CMK (cell line): ENCODE data around the gene EEFSEC.

Experiments
- DNase-seq: peaks from one replicate; pipeline ENCODE4 v3.0.0-alpha.2; 2010; ENCODE audit warnings: low read depth

The EEFSEC gene

DNA sequence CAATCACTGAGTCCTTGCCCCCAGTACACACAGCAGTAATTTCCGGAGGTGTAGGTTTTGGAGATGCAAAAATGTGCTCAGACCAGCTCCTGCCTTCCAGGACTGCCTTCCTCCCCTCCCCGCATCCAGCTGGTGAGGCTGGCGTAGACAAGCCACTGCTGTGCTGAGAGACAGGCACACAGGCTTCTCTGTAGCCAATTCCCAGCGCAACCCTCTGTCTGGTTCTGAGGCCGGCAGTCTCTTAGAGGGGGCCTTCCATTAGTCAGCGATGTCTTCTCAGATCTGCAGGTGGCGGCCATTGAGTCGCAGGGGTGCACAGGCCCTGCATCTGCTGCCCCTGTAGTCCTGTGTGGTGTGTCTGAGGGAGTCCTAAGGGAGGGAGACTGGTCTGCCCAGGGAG, 199.0 kb downstream of the EEFSEC start:
- no peak for DNase-seq

GRCh38 chr3:128353361-128353965, 200.2 kb downstream of the EEFSEC start:
- no peak for DNase-seq

GRCh38 chr3:128353991-128354687, 200.9 kb downstream of the EEFSEC start:
- no peak for DNase-seq

DNA sequence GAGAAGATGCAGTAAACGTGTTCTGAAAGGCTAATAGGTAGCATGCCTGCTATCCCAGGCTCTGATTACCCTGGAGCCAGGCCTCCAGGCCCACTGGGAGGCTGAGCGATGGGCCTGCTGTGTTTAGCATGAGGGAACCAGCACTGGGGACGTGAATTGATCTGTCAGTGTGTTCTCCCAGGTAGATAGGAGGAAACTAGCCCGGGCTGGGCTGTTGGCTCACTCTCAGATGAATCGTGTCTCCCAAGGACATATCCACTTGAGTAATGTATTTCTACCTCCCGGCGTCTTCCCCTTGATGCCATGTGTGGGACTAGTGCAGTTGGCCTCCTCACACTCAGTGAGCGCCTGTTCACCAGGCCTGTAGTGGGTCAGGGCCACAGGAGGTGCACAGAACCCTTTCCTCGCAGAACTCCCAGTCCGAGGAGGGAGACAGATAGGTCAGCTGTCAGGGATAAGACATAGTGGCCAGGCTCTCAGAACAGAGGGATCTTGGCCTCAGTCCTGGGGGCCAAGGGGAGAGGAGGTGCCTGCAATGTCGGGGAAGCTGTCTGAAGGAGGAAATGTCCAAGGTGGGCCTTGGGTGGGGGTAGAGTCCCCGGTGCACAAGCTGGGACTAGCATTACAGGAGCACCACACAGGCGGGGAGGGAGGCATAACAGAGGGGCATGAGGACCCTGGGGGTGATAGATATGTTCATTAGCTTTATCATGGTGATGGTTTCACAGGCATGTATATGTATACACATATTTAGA, 201.7 kb downstream of the EEFSEC start:
- DNase-seq, result no peak

- no peak for DNase-seq
These were observed 202.2 kb downstream of the EEFSEC start for GRCh38 chr3:128355543-128355919.

GRCh38 chr3:128356822-128357221, 203.5 kb downstream of the EEFSEC start:
- no peak for DNase-seq

DNA sequence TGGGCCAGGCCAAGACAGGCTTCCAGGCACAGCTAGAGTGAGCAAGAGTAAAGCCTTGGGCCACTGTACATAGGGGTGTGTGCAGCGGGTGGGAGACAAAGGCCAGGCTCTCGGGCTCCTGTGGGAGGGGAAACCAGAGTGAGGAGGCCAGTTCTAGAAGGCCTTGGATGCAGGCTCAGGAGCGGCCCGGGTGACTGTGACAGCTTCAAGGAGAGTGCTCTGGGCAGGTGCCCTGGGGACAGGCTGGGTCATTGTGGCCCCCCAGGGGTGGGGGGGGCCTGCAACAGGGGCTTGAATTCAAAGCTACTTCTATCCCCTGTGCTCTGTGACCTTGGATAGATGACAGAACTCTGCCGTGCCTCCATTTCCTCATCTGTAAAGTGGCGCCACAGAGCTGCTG, 204.3 kb downstream of the EEFSEC start:
- DNase-seq, result no peak

GRCh38 chr3:128358156-128358895, 205.0 kb downstream of the EEFSEC start:
- no peak for DNase-seq

- no peak for DNase-seq
These were observed 205.9 kb downstream of the EEFSEC start for GRCh38 chr3:128359060-128359664.

- no peak for DNase-seq
These were observed 206.8 kb downstream of the EEFSEC start for GRCh38 chr3:128359846-128360642.

- no peak for DNase-seq
These were observed 207.5 kb downstream of the EEFSEC start for GRCh38 chr3:128360705-128361271.

GRCh38 chr3:128362026-128362965, 209.0 kb downstream of the EEFSEC start:
- DNase-seq, result no peak

GRCh38 chr3:128364291-128364690, 211.0 kb downstream of the EEFSEC start:
- no peak for DNase-seq

DNA sequence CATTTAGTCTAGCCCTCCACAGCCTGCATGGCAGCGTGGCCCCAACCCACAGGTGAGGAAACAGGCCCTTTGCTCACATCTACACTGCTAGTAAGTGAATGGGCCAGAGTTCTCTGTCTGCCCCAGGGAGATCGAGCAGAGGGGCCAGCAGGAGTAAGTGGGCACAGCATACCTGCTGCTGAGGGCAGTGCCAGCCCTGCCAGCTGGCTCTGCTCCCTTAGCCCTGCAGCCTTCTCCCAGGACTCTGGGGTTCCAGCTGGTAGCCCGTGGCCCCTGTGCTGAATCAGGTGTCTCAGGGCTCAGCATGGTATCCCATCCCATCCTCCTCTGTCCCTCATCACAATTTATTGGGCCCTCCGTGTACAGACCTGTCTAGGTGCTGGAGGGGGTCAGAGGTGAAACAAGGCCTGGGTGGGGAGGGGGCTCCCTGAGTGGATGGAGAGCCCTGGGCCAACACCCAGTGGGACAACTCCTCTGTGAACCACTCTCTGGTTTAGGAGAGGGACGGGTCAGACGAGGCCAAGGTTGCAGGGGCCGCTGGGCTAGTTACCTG, 211.6 kb downstream of the EEFSEC start:
- no peak for DNase-seq

- DNase-seq, result no peak
These were observed 212.9 kb downstream of the EEFSEC start for GRCh38 chr3:128366136-128366535.

DNA sequence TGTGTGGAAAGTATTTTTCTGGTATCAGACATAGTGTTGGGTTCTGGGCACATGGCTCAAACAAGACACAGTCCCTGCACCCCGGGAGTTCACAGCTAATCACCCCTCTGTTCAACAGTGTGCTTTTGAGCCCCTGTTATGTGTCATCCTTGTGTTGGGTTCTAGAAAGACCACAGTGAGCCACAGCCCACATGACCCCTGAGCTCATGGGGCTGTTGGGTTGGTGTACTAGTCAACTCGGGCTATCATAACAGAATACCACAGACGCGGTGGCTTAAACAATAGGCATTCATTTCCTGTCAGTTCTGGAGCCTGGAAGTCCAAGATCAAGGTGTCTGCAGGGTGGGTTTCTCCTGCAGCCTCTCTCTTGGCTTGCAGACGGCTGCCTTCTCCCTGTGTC, 213.4 kb downstream of the EEFSEC start:
- no peak for DNase-seq

DNA sequence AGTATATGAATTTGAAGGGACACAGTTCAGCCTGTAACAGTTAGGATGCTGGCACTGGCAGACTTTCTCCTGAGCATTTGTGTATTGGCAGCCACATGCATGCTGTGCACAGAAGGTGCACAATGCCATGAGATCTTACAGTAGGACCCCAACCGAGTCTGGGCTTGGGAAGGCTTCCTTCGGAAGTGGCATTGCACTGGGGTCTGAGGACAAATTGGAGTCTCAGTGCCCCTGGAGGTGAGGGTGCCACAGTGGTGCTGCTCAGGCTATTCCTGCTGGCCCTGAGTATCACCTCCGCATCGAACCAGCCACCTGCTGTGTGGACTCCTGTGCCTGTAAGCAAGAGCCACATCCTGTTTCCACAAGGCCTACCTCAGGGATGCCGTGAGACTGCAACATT, 213.9 kb downstream of the EEFSEC start:
- no peak for DNase-seq

DNA sequence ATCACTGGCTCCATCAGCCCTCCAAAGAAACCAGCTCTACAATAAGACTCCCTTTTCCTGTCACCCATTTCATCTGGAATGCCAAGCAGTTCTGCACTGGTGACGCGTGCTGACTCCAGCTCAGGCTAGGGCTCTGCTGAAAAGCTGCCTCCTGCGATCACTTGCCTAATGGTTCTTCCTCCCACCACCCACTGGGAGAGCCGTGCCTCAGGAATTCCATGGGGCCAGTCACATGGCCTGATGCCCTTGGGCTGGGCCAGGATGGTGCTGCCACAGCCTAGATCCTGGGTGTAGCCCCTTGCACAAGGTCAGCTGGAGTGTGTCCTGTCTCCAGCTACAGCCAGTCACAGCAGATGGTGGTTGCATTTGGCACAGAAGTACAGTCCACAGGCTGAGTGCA, 214.5 kb downstream of the EEFSEC start:
- no peak for DNase-seq

GRCh38 chr3:128368626-128369025, 215.3 kb downstream of the EEFSEC start:
- DNase-seq, result no peak
